T-helper 1 cell (primary cell): ENCODE data around the gene EEF1AKMT1.
A peak's percentile ranks its signal among the peaks of the same experiment; 100 is the strongest.

Experiments
- DNase-seq, 5 donors: peaks; one replicate each; pipeline ENCODE4 v3.0.0-alpha.2; 2012 to 2020

Gene EEF1AKMT1

DNA sequence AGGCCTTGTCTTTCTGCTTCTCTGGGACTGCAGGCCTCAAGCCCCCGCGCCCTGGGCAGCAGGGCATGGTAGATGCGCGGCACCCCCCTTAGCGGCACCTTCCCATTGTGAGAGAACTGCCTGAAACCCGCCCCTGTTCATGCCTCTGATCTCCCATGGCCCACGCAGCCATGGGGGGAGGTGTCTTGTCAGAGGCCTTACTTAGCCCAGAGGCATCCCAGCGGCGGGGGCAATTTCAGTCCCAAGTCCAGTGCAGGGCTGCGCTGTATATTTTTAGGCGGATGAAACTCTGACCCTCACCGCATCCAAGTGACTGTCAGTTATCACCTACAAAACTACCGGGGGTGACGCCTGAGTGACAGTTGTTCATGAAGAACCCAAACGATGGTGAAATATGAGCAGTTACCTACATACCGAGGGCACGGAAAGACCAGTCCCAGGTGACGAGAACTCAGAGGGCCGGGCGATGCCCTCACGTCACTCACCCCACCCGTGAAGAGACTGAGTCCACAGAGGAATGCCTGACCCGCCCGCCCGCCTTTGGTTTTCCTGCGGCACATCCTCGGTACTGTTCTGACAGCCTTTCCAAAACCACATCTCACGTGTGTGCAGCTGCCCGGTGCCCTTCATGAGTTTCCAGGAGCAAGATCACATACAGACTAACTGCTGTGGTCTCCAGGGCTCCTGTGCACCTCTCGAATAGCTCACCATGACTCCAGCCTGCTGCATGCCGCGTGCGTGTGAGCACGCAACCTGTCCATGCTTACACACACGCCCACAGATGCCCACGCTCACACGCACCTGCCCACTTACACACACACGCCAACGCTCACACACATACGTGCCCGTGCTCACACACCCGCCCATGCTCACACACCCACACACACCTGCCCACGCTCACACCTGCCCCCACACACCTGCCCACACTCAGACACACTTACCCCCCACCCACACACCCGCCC, 55.9 kb downstream of the EEF1AKMT1 start:
- DNase-seq = no peak

DNA sequence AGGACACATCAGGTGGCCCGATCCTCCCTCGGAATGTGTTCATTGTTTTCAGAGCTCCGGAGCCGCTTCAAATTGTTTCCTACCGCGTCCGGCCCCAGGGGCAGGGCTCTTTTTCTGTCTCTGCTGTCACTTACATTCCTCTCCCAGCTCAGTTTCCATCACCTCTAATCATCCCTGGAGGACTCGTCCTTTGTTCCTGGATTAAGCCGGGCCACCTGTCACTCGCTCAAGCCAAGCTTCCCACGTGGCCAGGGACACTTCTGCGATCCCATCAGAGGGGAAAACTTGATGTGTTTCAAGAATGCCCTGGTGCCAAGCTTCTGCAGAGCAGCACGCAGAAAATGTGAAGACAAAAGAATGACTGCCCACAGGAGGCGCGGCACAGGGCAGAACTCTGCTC, 56.8 kb downstream of the EEF1AKMT1 start:
- no peak for DNase-seq

DNA sequence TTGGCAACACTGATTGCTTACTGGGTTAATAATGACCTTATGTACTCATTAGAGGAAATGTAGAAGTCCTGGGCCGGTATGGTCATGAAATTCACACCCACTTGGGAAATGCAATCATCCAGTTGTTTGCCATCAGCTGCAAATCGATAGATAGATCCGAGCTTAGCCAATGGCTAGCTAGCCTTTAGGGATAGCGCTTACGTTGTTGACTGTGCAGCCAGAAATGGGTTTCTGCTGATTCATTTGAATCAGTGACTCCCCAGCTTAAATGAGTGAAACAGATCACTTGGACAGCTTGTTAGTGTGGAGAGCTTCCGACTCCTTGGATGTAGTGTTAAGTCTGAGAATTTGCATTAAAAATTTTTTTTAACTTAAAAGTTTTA, 58.4 kb downstream of the EEF1AKMT1 start:
- no peak for DNase-seq

- no peak for DNase-seq
Measured at GRCh38 chr13:20714563-20715329, 59.0 kb downstream of the EEF1AKMT1 start.

- DNase-seq = no peak
Measured at GRCh38 chr13:20714161-20714560, 59.6 kb downstream of the EEF1AKMT1 start.

- DNase-seq = no peak
Measured at GRCh38 chr13:20713751-20714150, 60.0 kb downstream of the EEF1AKMT1 start.

GRCh38 chr13:20713014-20713376, 60.8 kb downstream of the EEF1AKMT1 start:
- no peak for DNase-seq

DNA sequence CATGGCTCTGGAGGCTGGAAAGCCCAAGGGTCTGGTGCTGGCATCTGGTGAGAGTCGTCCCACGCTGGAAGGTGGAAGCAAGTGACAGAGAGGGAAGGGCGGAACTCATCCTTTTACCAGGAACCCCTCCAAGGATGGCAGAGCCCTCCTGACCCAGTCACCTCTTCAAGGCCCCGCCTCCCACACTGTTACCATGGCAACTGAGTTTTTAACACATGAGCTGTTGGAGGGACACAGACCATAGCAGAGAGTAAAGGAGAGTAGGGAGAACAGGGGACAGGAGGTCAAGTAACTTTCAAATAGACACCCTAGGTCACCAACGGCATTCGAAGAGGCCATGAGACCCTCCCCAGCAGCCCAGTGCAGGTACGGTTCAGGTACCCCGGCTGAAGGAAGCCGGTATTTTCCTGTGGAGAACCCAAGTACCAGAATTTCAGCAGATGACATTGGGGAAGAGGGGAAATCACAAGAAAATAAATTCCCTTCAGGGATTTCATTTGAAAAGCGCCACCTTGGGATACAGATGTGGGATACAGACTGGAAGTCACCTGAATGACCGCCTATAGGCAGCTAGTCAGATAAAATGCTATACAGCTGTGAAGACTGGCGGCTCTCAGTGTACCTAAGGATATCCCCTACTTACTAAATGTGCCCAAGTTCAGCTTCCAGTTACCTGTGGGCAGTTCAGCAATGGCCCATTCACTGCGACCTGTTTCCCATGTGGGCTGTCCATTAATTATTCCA, 62.3 kb downstream of the EEF1AKMT1 start:
- DNase-seq = no peak

- no peak for DNase-seq
Measured at GRCh38 chr13:20709782-20710181, 64.0 kb downstream of the EEF1AKMT1 start.

DNA sequence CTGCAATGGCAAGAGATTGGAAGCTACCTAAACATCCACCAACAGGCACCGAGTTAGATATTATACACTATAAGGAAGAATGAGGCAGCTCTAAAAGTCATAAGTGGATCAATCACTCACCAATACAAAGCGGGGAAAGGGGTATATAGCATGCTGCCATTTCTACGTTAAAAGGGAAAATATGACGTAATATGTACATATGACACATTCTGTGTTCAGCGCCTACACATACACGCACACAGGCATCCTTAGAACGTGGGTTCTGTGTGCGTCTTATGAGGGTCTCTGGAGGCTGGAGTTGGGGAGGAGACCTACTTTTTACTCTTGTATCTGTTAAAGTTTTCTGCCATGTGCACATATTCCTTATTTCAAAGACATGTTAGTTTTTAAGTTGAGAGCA, 64.4 kb downstream of the EEF1AKMT1 start:
- DNase-seq = no peak

GRCh38 chr13:20708216-20708615, 65.5 kb downstream of the EEF1AKMT1 start:
- no peak for DNase-seq

GRCh38 chr13:20706661-20707060, 67.1 kb downstream of the EEF1AKMT1 start:
- no peak for DNase-seq

GRCh38 chr13:20704459-20705069, 69.2 kb downstream of the EEF1AKMT1 start:
- DNase-seq = no peak

GRCh38 chr13:20703780-20704458, 69.8 kb downstream of the EEF1AKMT1 start:
- peak; percentile 60 to 77 (median 68) for DNase-seq

DNA sequence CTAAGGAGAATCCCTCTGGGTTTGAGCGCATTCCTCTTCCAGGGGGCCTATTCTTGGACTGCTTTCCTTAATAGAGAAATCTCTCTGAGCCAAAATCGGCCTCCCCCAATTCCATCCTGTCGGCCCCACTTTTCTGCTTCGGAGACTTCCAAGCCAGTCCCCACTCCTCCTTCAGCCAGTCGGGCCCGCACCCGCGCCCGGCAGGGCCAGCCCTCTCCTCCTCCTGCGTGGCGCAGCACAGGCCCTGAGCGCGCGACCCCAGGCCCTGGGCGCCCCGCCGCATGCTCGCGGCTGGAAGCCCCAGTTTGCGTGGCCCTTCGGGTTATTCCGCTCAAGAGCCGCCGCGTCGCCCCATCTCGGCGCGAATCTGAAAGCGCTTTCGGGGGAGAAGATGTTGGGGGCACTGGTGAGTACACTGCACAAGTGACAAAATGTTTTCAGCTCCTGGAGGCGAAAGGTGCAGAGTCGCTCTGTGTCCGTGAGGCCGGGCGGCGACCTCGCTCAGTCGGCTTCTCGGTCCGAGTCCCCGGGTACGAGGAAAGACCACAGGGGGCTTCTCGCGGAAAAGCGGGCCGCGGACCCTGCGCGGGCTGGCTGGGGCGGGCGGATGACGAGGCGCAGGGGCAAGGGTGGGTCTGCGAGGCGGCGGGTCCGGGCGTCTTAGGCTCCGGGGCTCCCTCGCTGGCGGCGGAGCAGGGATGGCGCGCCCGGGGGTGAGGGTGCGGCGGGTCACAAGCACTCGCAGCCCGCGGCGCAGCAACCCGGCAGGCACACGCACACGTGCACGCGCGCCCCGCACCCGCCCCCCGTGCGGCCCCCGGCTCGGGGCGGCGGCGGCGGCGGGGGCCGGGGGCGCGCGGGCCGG, 70.6 kb downstream of the EEF1AKMT1 start, which contains the start of gene IL17D:
IL17D (plus strand) TSS at position 785 of the 865 bp plus-strand sequence. CDS start 303 bp downstream, outside the sequence.
- DNase-seq = peak in 3 of 5 donors; percentile 22 to 29 (median 25)

DNA sequence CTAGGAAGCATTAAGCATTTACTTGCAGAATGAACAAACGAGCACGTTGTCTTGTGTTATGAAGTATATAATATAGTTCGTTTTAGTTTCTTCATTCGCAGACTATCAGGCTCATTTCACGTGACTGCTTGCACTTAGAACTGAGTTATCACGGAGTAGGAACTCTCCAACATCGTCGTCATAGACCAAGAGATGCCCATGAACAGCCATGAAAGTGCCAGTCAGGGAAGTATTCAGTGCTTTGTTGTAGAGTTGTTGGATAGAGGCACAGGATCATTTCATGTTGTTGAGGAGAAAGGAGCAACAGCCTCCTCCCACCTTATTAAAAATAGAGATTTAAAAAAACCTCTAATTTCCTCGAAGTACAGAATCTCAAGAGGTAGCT, 71.2 kb downstream of the EEF1AKMT1 start:
- DNase-seq = no peak

DNA sequence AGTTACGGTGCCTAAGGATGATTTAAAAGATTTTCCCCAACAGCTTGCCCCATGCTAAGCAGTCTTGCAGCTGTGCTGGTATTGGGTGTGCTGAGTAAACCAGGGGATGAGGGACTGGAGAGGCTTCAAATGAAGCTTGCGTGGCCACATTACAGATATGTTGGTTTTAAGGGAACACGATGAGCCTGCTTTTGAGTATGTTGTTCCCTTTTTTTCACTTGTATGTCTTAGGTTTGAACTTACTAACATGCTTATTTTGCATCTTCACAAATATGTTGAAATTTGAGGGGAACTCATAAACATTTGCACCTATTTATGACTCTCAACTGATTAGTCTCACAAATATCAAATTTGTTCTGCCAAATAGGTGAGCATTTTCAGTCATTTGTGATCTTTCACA, 72.3 kb downstream of the EEF1AKMT1 start:
- DNase-seq = no peak

DNA sequence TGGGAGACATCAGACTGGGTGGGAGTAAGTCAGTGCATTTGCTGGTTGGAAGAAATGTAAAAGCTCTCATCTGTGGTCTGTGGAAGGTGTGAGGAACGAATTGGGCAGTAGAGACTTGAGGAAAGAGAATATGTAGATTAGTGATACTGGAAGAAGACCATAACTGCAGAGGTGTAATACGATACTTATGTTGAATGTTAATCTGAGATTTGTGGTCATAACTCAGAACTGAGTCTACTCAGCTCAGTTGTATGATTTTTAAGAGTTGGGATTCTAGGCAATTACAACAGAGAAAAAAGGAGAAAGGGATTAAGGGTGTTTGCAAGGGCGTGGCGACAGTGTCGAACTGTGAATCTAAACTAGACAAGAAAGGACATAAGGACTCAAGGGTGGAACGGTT, 73.5 kb downstream of the EEF1AKMT1 start:
- no peak for DNase-seq

DNA sequence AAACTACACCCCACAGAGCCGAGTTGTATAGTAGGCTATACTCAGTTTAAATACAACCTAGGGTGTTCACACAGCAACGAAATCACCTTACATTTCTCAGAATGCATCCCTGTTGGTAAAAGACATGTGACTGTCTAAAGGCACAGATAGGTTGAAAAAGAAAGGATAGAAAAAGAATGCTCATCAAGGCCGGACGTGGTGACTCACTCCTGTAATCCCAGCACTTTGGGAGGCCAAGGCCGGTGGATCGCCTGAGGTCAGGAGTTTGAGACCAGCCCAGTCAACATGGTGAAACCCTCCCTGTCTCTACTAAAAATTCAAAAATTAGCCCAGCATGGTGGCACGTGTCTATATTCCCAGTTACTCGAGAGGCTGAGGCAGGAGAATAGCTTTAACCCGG, 74.0 kb downstream of the EEF1AKMT1 start:
- DNase-seq = no peak

DNA sequence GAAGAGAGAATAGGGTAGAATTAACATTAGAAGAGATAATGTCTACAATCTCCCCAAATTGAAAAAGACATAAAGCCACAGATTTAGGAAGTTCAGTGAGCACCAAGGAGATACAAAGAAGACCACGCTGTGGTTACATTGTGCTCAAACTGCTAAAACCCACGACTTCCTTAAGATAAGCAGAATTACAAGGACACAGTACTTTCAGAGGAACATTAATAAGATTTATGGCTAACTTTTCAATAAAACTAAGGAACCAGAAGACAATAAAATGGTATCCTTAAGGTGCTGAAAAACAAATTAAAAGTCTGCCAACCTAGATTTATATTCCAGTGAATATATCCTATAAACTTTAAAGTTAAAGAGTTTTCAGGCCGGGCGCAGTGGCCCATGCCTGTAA, 77.7 kb downstream of the EEF1AKMT1 start:
- no peak for DNase-seq

GRCh38 chr13:20691616-20692015, 82.1 kb downstream of the EEF1AKMT1 start:
- no peak for DNase-seq
